Upper lobe of left lung (tissue), 6 donors: ENCODE measurements around the gene PRSS12. TPM values are rescaled to one million over a fixed set of nuclear protein-coding genes. Genes with fewer than 3 reads are reported as not detected.
"Not testable (repeated sequence)": the region's sequence is repeated elsewhere in the genome, so short reads cannot be mapped to it uniquely, and the experiment has no call there.

Experiments
- ATAC-seq, 2 donors: fragments of 200-7000 bp; cut with Tn5 transposase; one replicate each; pipeline ENCODE4 v1.9.1; 2022; ENCODE audit warnings: mild to moderate bottlenecking in 2 of 2, moderate library complexity in 2 of 2; ENCODE audit not compliant: low FRiP score in 2 of 2
- DNase-seq, 2 donors: peaks; one replicate each; pipeline ENCODE4 v3.0.0-alpha.2; 2019 to 2020
- H3K27ac ChIP-seq, 4 donors: fragments of 200-600 bp; sonication (generic); one replicate each; pipeline ENCODE4 v1.5.1; 2016 to 2019
- H3K27me3 ChIP-seq, 4 donors: fragments of 200-600 bp; sonication (generic); one replicate each; pipeline ENCODE4 v1.5.1; 2017 to 2019
- H3K36me3 ChIP-seq, 4 donors: fragments of 200-600 bp; sonication (generic); one replicate each; pipeline ENCODE4 v1.5.1; 2016 to 2019
- H3K4me1 ChIP-seq, 4 donors: fragments of 200-600 bp; sonication (generic); one replicate each; pipeline ENCODE4 v1.5.1; 2018 to 2019
- H3K4me3 ChIP-seq, 4 donors: fragments of 200-600 bp; sonication (generic); one replicate each; pipeline ENCODE4 v1.5.1; 2017 to 2019; ENCODE audit warnings: mild to moderate bottlenecking in 2 of 4, moderate library complexity in 1 of 4
- H3K9me3 ChIP-seq, 4 donors: fragments of 200-600 bp; sonication (generic); one replicate each; pipeline ENCODE4 v1.5.1; 2018 to 2019
- EP300 ChIP-seq, 4 donors: sonication (generic); formaldehyde crosslinking; IDR thresholded peaks; one replicate each; pipeline ENCODE4 v1.5.1; 2017; ENCODE audit warnings: antibody characterized with exemption in 4 of 4, control low read depth in 2 of 4
- POLR2A ChIP-seq, 4 donors: fragments of 450-650 bp; IDR thresholded peaks; one replicate each; pipeline ENCODE4 v1.5.1; 2016 to 2017; ENCODE audit warnings: antibody characterized with exemption in 4 of 4, mild to moderate bottlenecking in 2 of 4
- POLR2AphosphoS5 ChIP-seq, 2 donors: sonication (generic); formaldehyde crosslinking; IDR thresholded peaks; one replicate each; pipeline ENCODE4 v1.5.1; 2017; ENCODE audit warnings: antibody characterized with exemption in 2 of 2
- WGBS, 2 donors: methylation state at CpG; one replicate each; pipeline ENCODE4 v1.1.5; 2017 to 2018; 5-methylcytosine and 5-hydroxymethylcytosine counted together
- total RNA-seq, 6 donors: library from RNA; depleted of rRNA in 4 of 6; stranded (reverse); fragments of >200 nt in 4 of 6; gene quantifications; one replicate each; pipeline versions ENCODE4 v1.1.0 to v1.2.1, GENCODE V29; 2016 to 2021
- TF ChIP-seq, protein P1 (sequence below), 6 experiments: fragments of 450-650 bp in 4 of 6; fragments of 200-600 bp in 2 of 6; sonication (generic) in 2 of 6; IDR thresholded peaks; one replicate each; pipeline ENCODE4 v1.5.1; 2016 to 2019; ENCODE audit warnings: antibody characterized with exemption in 6 of 6
- donor health status: DM: no; HTN: no; CAD: no; lungs with moderate emphysema.
- donor health status: DM: no; HTN: yes; CAD: no; lungs with severe emphysema.

The PRSS12 gene
- total RNA-seq, 6 donors from 2014 or later, result 6.8 to 27.2 (median 10.0) TPM

- Histone ChIP-seq H3K27me3 (no peaks in the 10 kb centered on the region), H3K4me3 (no peak overlapping the region), H3K36me3 (no peaks in the 10 kb centered on the region), H3K27ac (no peak overlapping the region), H3K4me1 (peaks cover 0 to 4% (median 0%) of the 10 kb centered on the region in 4 donors), H3K9me3 (no peaks in the 10 kb centered on the region)
- no peak for ATAC-seq
- TF ChIP-seq, protein P1, sequence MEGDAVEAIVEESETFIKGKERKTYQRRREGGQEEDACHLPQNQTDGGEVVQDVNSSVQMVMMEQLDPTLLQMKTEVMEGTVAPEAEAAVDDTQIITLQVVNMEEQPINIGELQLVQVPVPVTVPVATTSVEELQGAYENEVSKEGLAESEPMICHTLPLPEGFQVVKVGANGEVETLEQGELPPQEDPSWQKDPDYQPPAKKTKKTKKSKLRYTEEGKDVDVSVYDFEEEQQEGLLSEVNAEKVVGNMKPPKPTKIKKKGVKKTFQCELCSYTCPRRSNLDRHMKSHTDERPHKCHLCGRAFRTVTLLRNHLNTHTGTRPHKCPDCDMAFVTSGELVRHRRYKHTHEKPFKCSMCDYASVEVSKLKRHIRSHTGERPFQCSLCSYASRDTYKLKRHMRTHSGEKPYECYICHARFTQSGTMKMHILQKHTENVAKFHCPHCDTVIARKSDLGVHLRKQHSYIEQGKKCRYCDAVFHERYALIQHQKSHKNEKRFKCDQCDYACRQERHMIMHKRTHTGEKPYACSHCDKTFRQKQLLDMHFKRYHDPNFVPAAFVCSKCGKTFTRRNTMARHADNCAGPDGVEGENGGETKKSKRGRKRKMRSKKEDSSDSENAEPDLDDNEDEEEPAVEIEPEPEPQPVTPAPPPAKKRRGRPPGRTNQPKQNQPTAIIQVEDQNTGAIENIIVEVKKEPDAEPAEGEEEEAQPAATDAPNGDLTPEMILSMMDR (IDR thresholded peaks at IDR 0.05), result no peak
- TF ChIP-seq POLR2A (IDR thresholded peaks at IDR 0.05) (no peak), POLR2AphosphoS5 (IDR thresholded peaks at IDR 0.05) (no peak), EP300 (IDR thresholded peaks at IDR 0.05) (no peak)
- DNase-seq, result no peak
- 72 to 81% methylated on average over 1 of the region's 1 CpG for whole genome bisulfite sequencing, 2 donors
Measured at GRCh38 chr4:118273642-118274041, 79.2 kb downstream of the PRSS12 start.

GRCh38 chr4:118271788-118272187, 81.0 kb downstream of the PRSS12 start:
- 89 to 91% methylated on average over 2 of the region's 2 CpGs for WGBS, 2 donors
- H3K9me3 ChIP-seq, result no peaks in the 10 kb centered on the region

DNA sequence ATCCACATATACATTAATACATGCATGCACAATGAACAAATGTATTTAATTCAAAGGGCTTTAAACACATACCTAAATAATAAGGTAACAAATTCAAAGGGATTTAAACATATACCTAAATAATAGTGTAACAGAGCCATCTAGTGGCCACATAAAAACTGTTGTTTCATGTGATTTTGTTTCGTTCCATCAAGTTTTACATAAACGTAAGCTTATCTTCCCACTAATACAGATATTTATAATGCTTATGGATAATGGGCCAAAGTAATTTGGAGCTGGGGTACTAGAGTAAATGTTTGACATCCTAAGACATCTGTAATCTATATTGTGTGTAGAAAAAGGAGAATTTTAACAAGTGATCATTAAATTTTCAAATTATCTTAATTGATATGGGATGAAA, 82.3 kb downstream of the PRSS12 start:
- 5 to 8% methylated on average over 2 of the region's 2 CpGs for WGBS, 2 donors
- Histone ChIP-seq H3K27ac (no peak overlapping the region), H3K9me3 (no peaks in the 10 kb centered on the region), H3K27me3 (no peaks in the 10 kb centered on the region), H3K4me3 (no peak overlapping the region), H3K4me1 (peaks cover 0 to 4% (median 0%) of the 10 kb centered on the region in 4 donors), H3K36me3 (no peaks in the 10 kb centered on the region)
- DNase-seq (no peak), ATAC-seq (peak in 1 of 2 donors; percentile 60)
- TF ChIP-seq POLR2A (IDR thresholded peaks at IDR 0.05), result no peak
- TF ChIP-seq EP300 (IDR thresholded peaks at IDR 0.05), result no peak
- TF ChIP-seq POLR2AphosphoS5 (IDR thresholded peaks at IDR 0.05), result no peak
- TF ChIP-seq, protein P1 (IDR thresholded peaks at IDR 0.05), result peak in 4 of 6 experiments; percentile 39 to 52 (median 47)

More at GRCh38 chr4:118271788-118272187, 81.0 kb downstream of the PRSS12 start:
- H3K4me1 ChIP-seq, result no peaks in the 10 kb centered on the region
- TF ChIP-seq POLR2AphosphoS5 (IDR thresholded peaks at IDR 0.05), result no peak
- TF ChIP-seq EP300 (IDR thresholded peaks at IDR 0.05), result no peak
- TF ChIP-seq, protein P1 (IDR thresholded peaks at IDR 0.05), result no peak
- no peak for TF ChIP-seq POLR2A (IDR thresholded peaks at IDR 0.05)
- no peaks in the 10 kb centered on the region for H3K36me3 ChIP-seq
- H3K4me3 ChIP-seq, result no peak overlapping the region
- no peak overlapping the region for H3K27ac ChIP-seq
- H3K27me3 ChIP-seq, result no peaks in the 10 kb centered on the region
- no peak for ATAC-seq
- DNase-seq, result no peak

GRCh38 chr4:118268780-118269179, 84.0 kb downstream of the PRSS12 start:
- 72 to 94% methylated on average over 3 of the region's 3 CpGs for WGBS, 2 donors
- Histone ChIP-seq H3K36me3 (no peaks in the 10 kb centered on the region), H3K4me1 (peaks cover 0 to 9% (median 0%) of the 10 kb centered on the region in 4 donors), H3K27me3 (no peaks in the 10 kb centered on the region), H3K27ac (no peak overlapping the region), H3K4me3 (no peak overlapping the region), H3K9me3 (no peaks in the 10 kb centered on the region)
- ATAC-seq (no peak), DNase-seq (no peak)
- TF ChIP-seq, protein P1 (IDR thresholded peaks at IDR 0.05), result no peak
- TF ChIP-seq EP300 (IDR thresholded peaks at IDR 0.05), result no peak
- no peak for TF ChIP-seq POLR2AphosphoS5 (IDR thresholded peaks at IDR 0.05)
- no peak for TF ChIP-seq POLR2A (IDR thresholded peaks at IDR 0.05)

DNA sequence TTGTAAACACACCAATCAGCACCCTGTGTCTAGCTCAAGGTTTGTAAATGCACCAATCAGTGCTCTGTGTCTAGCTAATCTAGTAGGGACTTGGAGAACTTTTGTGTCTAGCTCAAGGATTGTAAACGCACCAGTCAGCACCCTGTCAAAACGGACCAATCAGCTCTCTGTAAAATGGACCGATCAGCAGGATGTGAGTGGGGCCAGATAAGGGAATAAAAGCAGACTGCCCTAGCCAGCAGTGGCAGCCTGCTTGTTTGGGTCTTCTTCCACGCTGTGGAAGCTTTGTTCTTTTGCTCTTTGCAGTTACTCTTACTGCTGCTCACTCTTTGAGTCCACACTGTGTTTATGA, 86.7 kb downstream of the PRSS12 start:
- H3K4me3 ChIP-seq, H3K4me1 ChIP-seq, H3K9me3 ChIP-seq, H3K27me3 ChIP-seq, DNase-seq, ATAC-seq, H3K27ac ChIP-seq, H3K36me3 ChIP-seq: not testable (repeated sequence)
- WGBS, 2 donors, result 83 to 84% methylated on average over 4 of the region's 4 CpGs
